NT2/D1 (cell line): ENCODE data around the gene PALS2.

Source experiments
- SUZ12 ChIP-seq: IDR thresholded peaks from 2 replicates; pipeline ENCODE4 v1.6.1; 2011; ENCODE audit not compliant: insufficient read length, insufficient read depth; ENCODE audit errors: extremely low read depth
- YY1 ChIP-seq: IDR thresholded peaks from 2 replicates; pipeline ENCODE4 v1.6.1; 2011; ENCODE audit not compliant: insufficient read length, insufficient read depth
- ZNF274 ChIP-seq: IDR thresholded peaks from 2 replicates; pipeline ENCODE4 v1.6.1; 2011; ENCODE audit warnings: mild to moderate bottlenecking, low read depth, low read length

DNA sequence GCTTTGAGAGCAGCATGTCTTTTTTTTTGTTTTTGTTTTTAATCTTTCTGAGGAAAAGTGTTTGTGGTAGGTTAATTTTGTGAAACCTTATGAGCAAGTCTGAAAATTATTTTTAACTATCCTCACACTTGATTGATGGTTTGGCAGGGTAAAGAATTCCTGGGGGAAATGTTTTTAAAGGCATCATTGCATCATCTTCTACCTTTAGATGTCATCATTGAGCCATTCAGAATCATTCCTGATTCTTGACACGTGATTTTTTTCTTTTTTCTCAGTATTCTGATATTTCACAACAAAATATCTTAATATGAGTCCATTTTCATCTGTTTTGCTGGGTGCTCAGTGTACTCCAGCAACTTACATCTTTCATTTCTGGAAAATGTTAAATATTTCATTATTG lies 28.3 kb downstream of the PALS2 start:
- no peak for TF ChIP-seq YY1
- no peak for TF ChIP-seq SUZ12
- no peak for TF ChIP-seq ZNF274
